ENCODE data around the gene DDX20. TPM values are rescaled to one million over a fixed set of nuclear protein-coding genes. Genes with fewer than 3 reads are reported as not detected.

Gene DDX20
- polyA plus RNA-seq, 1 of the 3 experiments (the other 2 are of a cell fraction) = 3.8 TPM

- H3K4me2 ChIP-seq = no peak overlapping the region
- ChIA-PET CTCF (interaction anchor here (0.7 to 1.5 kb wide), 4 partner anchors 19 to 649 kb away, joined by 3 to 5 read pairs (median 3); partner anchors contain the start of gene INKA2), POLR2A (interaction anchor here (0.6 kb wide), 1 partner anchor 101 kb away, joined by 3 read pairs; the partner anchor contains the start of gene RAP1A)
- no peak overlapping the region for H3K9ac ChIP-seq
- H3K9me3 ChIP-seq = no peaks in the 10 kb centered on the region
- peaks cover 4 to 9% of the 10 kb centered on the region in 2 experiments for H3K36me3 ChIP-seq (replicated peaks in 1 of 2; ENCODE audit: control insufficient read depth in 1 of 2, insufficient read depth in 2 of 2, low read length in 1 of 2)
- WGBS (ENCODE audit: low lambda C conversion rate) = 83% methylated on average over 6 of the region's 7 CpGs
- no peaks in the 10 kb centered on the region for H3K79me2 ChIP-seq (ENCODE audit: insufficient read depth)
- no peak for TF ChIP-seq GABPA (IDR thresholded peaks at IDR 0.05; ENCODE audit: low read depth)
- TF ChIP-seq REST (IDR thresholded peaks at IDR 0.05; ENCODE audit: low read depth, low read length) = no peak
- TF ChIP-seq NFIC (IDR thresholded peaks at IDR 0.05; ENCODE audit: borderline replicate concordance) = no peak
- TF ChIP-seq RCOR1 (IDR thresholded peaks at IDR 0.05; ENCODE audit: low read length) = no peak
- no peak for TF ChIP-seq ELF1 (IDR thresholded peaks at IDR 0.05)
- TF ChIP-seq NRF1 (IDR thresholded peaks at IDR 0.05; ENCODE audit: low read depth, low read length) = no peak
- TF ChIP-seq EZH2phosphoT487 (IDR thresholded peaks at IDR 0.05; ENCODE audit: borderline replicate concordance, low read depth) = no peak
- no peak for TF ChIP-seq TCF12 (IDR thresholded peaks at IDR 0.05)
- TF ChIP-seq SMC3 (IDR thresholded peaks at IDR 0.05; ENCODE audit: low read depth, low read length) = no peak
- TF ChIP-seq PBX3 (IDR thresholded peaks at IDR 0.05) = no peak
- TF ChIP-seq USF2 (IDR thresholded peaks at IDR 0.05; ENCODE audit: borderline replicate concordance, low read depth, low read length) = no peak
- no peak for TF ChIP-seq FOXM1 (IDR thresholded peaks at IDR 0.05; ENCODE audit: low read depth)
- no peaks in the 10 kb centered on the region for H3K4me1 ChIP-seq (ENCODE audit: control insufficient read depth in 1 of 2, insufficient read depth in 2 of 2, low read depth in 1 of 2, low read length in 1 of 2)
- H3K27ac ChIP-seq (ENCODE audit: low read depth in 2 of 2, low read length in 1 of 2) = no peak overlapping the region
- H3K27me3 ChIP-seq (ENCODE audit: insufficient read depth) = no peaks in the 10 kb centered on the region
- no peaks in the 10 kb centered on the region for H3K9me2 ChIP-seq
- H4K20me1 ChIP-seq (ENCODE audit: insufficient read depth) = no peaks in the 10 kb centered on the region
- H3K4me3 ChIP-seq (ENCODE audit: low read depth in 2 of 2, low read length in 1 of 2) = no peak overlapping the region
- no peak overlapping the region for H2AFZ ChIP-seq (ENCODE audit: low read depth)
- H3F3A ChIP-seq (replicated peaks; ENCODE audit: insufficient read depth) = no peaks in the 10 kb centered on the region
- DNase-seq = no peak
These were observed 35.3 kb upstream of the DDX20 start for GRCh38 chr1:111720274-111720976.

All from SK-N-SH (cell line).